Measurements from ENCODE around the gene CATSPERD.

- TF ChIP-seq, protein P1, sequence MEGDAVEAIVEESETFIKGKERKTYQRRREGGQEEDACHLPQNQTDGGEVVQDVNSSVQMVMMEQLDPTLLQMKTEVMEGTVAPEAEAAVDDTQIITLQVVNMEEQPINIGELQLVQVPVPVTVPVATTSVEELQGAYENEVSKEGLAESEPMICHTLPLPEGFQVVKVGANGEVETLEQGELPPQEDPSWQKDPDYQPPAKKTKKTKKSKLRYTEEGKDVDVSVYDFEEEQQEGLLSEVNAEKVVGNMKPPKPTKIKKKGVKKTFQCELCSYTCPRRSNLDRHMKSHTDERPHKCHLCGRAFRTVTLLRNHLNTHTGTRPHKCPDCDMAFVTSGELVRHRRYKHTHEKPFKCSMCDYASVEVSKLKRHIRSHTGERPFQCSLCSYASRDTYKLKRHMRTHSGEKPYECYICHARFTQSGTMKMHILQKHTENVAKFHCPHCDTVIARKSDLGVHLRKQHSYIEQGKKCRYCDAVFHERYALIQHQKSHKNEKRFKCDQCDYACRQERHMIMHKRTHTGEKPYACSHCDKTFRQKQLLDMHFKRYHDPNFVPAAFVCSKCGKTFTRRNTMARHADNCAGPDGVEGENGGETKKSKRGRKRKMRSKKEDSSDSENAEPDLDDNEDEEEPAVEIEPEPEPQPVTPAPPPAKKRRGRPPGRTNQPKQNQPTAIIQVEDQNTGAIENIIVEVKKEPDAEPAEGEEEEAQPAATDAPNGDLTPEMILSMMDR (conservative IDR thresholded peaks at IDR 0.05): no peak
- no peak for TF ChIP-seq EZH2 (IDR thresholded peaks at IDR 0.05; ENCODE audit: low read depth)
Measured at GRCh38 chr19:5711025-5711424, 9.4 kb upstream of the CATSPERD start.
